Choroid plexus epithelial cell (primary cell): ENCODE measurements around the gene PSMB7.

Source experiments
- DNase-seq: peaks from one replicate; pipeline ENCODE4 v3.0.0-alpha.2; 2010; ENCODE audit warnings: low read depth
- H3K4me3 ChIP-seq: 2 replicates; pipeline ENCODE4 v1.5.1; 2011; ENCODE audit warnings: low read depth, mild to moderate bottlenecking, control low read depth, low read length, moderate library complexity
- CTCF ChIP-seq: conservative IDR thresholded peaks from 2 replicates; pipeline ENCODE4 v1.5.1; 2011; ENCODE audit warnings: low read depth, mild to moderate bottlenecking, control low read depth, inconsistent platforms, low read length, moderate library complexity

PSMB7 gene

GRCh38 chr9:124327491-124327890, 87.8 kb downstream of the PSMB7 start:
- TF ChIP-seq CTCF, result no peak
- no peak overlapping the region for H3K4me3 ChIP-seq
- no peak for DNase-seq

- no peak for DNase-seq
- TF ChIP-seq CTCF, result no peak
- H3K4me3 ChIP-seq, result no peak overlapping the region
Observed at GRCh38 chr9:124326378-124326777, 88.9 kb downstream of the PSMB7 start.

- DNase-seq, result no peak
- no peak for TF ChIP-seq CTCF
- H3K4me3 ChIP-seq, result no peak overlapping the region
Observed at GRCh38 chr9:124325816-124326215, 89.4 kb downstream of the PSMB7 start.

DNA sequence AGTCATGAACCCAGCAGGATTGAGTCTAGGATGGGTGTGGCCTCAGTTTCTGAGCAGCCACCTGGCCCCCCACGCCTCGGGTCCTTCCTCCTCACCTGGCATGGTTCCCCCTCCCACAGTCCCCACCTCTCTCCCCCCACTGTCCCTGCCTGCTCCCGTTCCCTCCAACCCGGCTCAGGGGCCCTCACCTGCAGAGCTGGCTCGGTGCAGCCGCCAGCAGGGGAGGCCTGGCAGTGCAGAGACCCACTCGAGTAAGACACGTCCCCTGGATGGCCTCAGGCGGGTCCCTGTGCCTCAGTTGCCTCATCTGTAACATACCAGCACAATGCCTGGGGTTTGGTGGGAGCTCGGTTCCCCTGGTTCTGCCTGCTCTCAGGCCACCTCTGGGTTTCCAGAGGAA, 91.3 kb downstream of the PSMB7 start:
- no peak for TF ChIP-seq CTCF
- H3K4me3 ChIP-seq, result no peak overlapping the region
- DNase-seq, result no peak

DNA sequence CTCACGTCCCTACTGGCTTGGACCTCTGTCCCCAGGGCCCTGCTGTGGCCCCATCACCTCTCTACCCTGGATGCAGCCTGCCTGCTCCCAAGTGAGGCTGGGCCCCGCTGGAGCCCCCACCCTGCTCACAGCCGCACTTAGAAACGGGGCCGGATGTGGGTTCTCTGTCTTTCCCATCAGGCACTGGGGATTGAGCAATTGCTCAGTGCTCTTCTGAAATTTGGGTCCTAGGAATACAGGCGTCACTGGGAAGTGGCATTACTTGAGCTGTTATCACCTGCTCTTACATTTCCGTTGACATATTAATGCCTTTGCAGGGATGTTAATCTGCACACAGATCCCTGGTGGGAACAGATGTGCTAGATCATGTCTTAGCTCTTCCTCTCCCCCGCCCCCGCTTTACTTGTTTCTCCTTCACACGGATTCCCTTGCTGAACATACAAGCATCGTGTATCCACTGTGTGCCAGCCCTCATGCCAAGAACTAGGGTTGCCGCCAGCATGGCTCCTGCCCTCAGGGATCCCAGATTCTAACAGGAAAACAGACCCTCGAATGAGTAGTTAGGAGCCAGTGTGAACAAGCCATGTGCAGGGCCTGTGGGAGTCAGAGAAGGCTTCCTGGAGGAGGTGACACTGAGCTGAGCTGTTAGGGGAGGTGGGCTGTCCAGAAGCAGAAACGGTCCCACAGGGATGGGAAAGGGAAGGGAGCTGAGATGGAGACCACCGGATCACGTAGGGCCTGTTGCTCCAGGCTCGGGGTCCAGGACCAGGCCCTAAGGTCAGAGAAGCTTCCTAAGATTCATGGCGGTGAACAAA, 92.4 kb downstream of the PSMB7 start:
- DNase-seq, result no peak
- TF ChIP-seq CTCF, result no peak
- H3K4me3 ChIP-seq, result no peak overlapping the region

DNA sequence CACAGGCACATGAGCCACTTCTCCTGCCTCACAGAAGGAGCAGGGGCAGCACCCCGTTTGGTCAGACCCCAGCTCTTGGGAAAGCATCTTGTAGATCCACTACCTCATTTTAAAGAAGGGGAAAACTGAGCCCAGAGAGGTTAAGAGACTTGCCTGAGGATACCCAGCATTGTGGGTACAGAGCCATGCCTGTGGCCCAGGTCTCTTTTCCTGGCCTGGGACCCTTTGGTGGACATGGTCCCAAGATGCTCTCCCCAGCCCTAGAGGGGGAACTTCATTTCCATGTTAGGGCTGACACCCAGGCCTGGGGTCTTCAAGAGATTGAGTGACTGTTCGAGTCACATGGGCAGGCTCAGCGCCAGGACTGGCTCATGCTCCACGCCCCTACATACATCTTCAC, 93.3 kb downstream of the PSMB7 start:
- TF ChIP-seq CTCF, result no peak
- no peak overlapping the region for H3K4me3 ChIP-seq
- DNase-seq, result no peak

DNA sequence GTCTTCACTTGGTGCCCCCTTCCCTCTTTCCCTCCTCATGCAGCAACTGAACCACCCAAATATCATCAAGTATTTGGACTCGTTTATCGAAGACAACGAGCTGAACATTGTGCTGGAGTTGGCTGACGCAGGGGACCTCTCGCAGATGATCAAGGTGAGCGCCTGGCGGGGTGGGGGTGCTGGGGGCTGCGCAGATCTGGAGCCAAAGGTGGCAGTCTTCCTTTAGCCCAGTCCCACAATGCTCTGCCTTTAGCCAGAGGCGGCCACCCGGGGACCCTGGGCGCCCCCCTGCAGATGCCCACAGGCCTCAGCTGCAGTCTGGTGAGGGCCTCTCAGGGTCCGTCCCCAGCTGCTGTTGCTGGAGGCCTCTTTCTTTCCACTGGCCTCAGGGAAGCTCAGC, 93.8 kb downstream of the PSMB7 start:
- TF ChIP-seq CTCF, result no peak
- DNase-seq, result no peak
- no peak overlapping the region for H3K4me3 ChIP-seq
